IMR-90 (cell line): ENCODE measurements around the gene TNFRSF14. TPM values are rescaled to one million over a fixed set of nuclear protein-coding genes. Genes with fewer than 3 reads are reported as not detected.

Source experiments
- ATAC-seq: fragments of 200-7000 bp; cut with Tn5 transposase; 2 replicates; pipeline ENCODE4 v1.9.1; 2020; ENCODE audit warnings: low read depth, mild to moderate bottlenecking, moderate library complexity
- BruUV-seq: library from RNA; stranded (reverse); fragments of 400-500 nt; replicated peaks from 2 replicates; lab custom pipeline; 2021; lab: Mats Ljungman, UMichigan
- CTCF ChIA-PET: fragments of 300-600 bp; formaldehyde crosslinking; extraction: SDS; loops from one replicate; lab custom pipeline; 2021; ENCODE audit warnings: antibody characterized with exemption; lab: Yijun Ruan, JAX
- POLR2A ChIA-PET: fragments of 300-600 bp; sonication (Branson Sonifier 250); formaldehyde crosslinking; loops from one replicate; lab custom pipeline; 2022; ENCODE audit warnings: antibody characterized with exemption; ENCODE audit not compliant: unreplicated experiment; lab: Charles Lee
- DNase-seq: peaks from one replicate; pipeline ENCODE4 v3.0.0; 2013
- H2AFZ ChIP-seq: replicated peaks from 2 replicates; pipeline ENCODE3; 2013; ENCODE audit warnings: low read length, mild to moderate bottlenecking; ENCODE audit not compliant: poor library complexity
- H2AK5ac ChIP-seq: 2 replicates; pipeline ENCODE4 v1.6.1; 2013; ENCODE audit warnings: low read depth, low read length, inconsistent platforms
- H2AK9ac ChIP-seq: replicated peaks from 2 replicates; pipeline ENCODE3; 2013; ENCODE audit warnings: mild to moderate bottlenecking, low read depth, low read length, moderate library complexity; ENCODE audit not compliant: poor library complexity
- H2BK120ac ChIP-seq: 2 replicates; pipeline ENCODE4 v1.6.1; 2013; ENCODE audit warnings: low read depth, low read length, inconsistent platforms
- H2BK15ac ChIP-seq: 3 replicates; pipeline ENCODE4 v1.6.1; 2013; ENCODE audit warnings: low read depth, low read length, inconsistent platforms
- H2BK20ac ChIP-seq: 2 replicates; pipeline ENCODE4 v1.6.1; 2013; ENCODE audit warnings: low read depth, mild to moderate bottlenecking, inconsistent platforms, low read length, moderate library complexity
- H2BK5ac ChIP-seq: 2 replicates; pipeline ENCODE4 v1.6.1; 2013; ENCODE audit warnings: mild to moderate bottlenecking, low read depth, low read length, inconsistent platforms; ENCODE audit not compliant: poor library complexity, severe bottlenecking
- H3K14ac ChIP-seq: replicated peaks from 2 replicates; pipeline ENCODE4 v1.6.1; 2013; ENCODE audit warnings: low read depth, low read length, inconsistent platforms
- H3K18ac ChIP-seq: 2 replicates; pipeline ENCODE4 v1.6.1; 2013; ENCODE audit warnings: low read depth, low read length, control low read depth
- H3K23ac ChIP-seq: 2 replicates; pipeline ENCODE4 v1.6.1; 2013; ENCODE audit warnings: low read depth, low read length, inconsistent platforms
- H3K27ac ChIP-seq: 2 replicates; pipeline ENCODE4 v1.5.1; 2013; ENCODE audit warnings: mild to moderate bottlenecking, control low read depth, low read length; ENCODE audit not compliant: insufficient read depth
- H3K27me3 ChIP-seq: 2 replicates; pipeline ENCODE4 v1.6.1; 2013; ENCODE audit warnings: low read length; ENCODE audit not compliant: control insufficient read depth, insufficient read depth
- H3K36me3 ChIP-seq: 2 replicates; pipeline ENCODE4 v1.6.1; 2013; ENCODE audit warnings: low read length, mixed read lengths; ENCODE audit not compliant: control insufficient read depth, insufficient read depth
- H3K4ac ChIP-seq: 2 replicates; pipeline ENCODE4 v1.6.1; 2013; ENCODE audit warnings: low read depth, low read length, inconsistent platforms
- H3K4me1 ChIP-seq: 2 replicates; pipeline ENCODE4 v1.6.1; 2013; ENCODE audit warnings: low read length, mixed read lengths; ENCODE audit not compliant: control insufficient read depth, insufficient read depth
- H3K4me2 ChIP-seq: 2 replicates; pipeline ENCODE4 v1.6.1; 2013; ENCODE audit warnings: low read depth, mild to moderate bottlenecking, control low read depth, low read length, moderate library complexity
- H3K4me3 ChIP-seq: 2 replicates; pipeline ENCODE4 v1.5.1; 2013; ENCODE audit warnings: low read depth, mild to moderate bottlenecking, control low read depth, low read length, moderate library complexity; ENCODE audit not compliant: insufficient read depth
- H3K56ac ChIP-seq: 2 replicates; pipeline ENCODE4 v1.6.1; 2013; ENCODE audit warnings: low read length, inconsistent platforms; ENCODE audit not compliant: insufficient read depth; ENCODE audit errors: extremely low read depth
- H3K79me1 ChIP-seq, 2 experiments: 2 replicates each; pipeline ENCODE4 v1.6.1; 2013; ENCODE audit warnings: low read length in 2 of 2, inconsistent platforms in 1 of 2, low read depth in 1 of 2
- H3K9ac ChIP-seq: 2 replicates; pipeline ENCODE4 v1.6.1; 2013; ENCODE audit warnings: low read depth, low read length, control low read depth
- H3K9me1 ChIP-seq: 2 replicates; pipeline ENCODE4 v1.6.1; 2013; ENCODE audit warnings: low read length, inconsistent platforms; ENCODE audit not compliant: insufficient read depth
- H3K9me3 ChIP-seq: 2 replicates; pipeline ENCODE4 v1.6.1; 2013; ENCODE audit warnings: low read length; ENCODE audit not compliant: control insufficient read depth, insufficient read depth
- H4K20me1 ChIP-seq: 2 replicates; pipeline ENCODE4 v1.6.1; 2013; ENCODE audit warnings: low read length, inconsistent platforms; ENCODE audit not compliant: insufficient read depth
- H4K5ac ChIP-seq: 2 replicates; pipeline ENCODE4 v1.6.1; 2013; ENCODE audit warnings: mild to moderate bottlenecking, low read depth, low read length, control low read depth
- H4K8ac ChIP-seq, 2 experiments: 2 replicates each; pipeline ENCODE4 v1.6.1; 2013; ENCODE audit warnings: low read depth in 2 of 2, low read length in 2 of 2, control low read depth in 1 of 2, inconsistent platforms in 1 of 2
- H4K91ac ChIP-seq: 2 replicates; pipeline ENCODE4 v1.6.1; 2013; ENCODE audit warnings: low read depth, low read length, inconsistent platforms; ENCODE audit not compliant: insufficient read depth
- CEBPB ChIP-seq: IDR thresholded peaks from 2 replicates; pipeline ENCODE4 v1.6.1; 2012; ENCODE audit warnings: low read depth, low read length, improper control_type of control experiment
- CHD1 ChIP-seq: IDR thresholded peaks from 2 replicates; pipeline ENCODE4 v1.6.1; 2012; ENCODE audit warnings: low read depth, low read length, improper control_type of control experiment
- NFE2L2 ChIP-seq: fragments of 150-350 bp; IDR thresholded peaks from 2 replicates; pipeline ENCODE4 v1.6.1; 2016; ENCODE audit warnings: low read depth, mild to moderate bottlenecking, low read length
- WGBS, 2 experiments: methylation state at CpG; one replicate each; pipeline versions ENCODE4 v1.1.5 to v1.1.7; 2013; ENCODE audit warnings: missing lambda C conversion rate in 2 of 2; ENCODE audit not compliant: insufficient read length in 1 of 2; ENCODE audit errors: extremely low coverage in 2 of 2; 5-methylcytosine and 5-hydroxymethylcytosine counted together
- dilution Hi-C: fragments of 300-500 bp; cut with HindIII; formaldehyde crosslinking; loops from one replicate; pipeline ENCODE4 v1.14.3; 2018; ENCODE audit warnings: low sequenced_read_pairs; ENCODE audit not compliant: unreplicated experiment
- in situ Hi-C: fragments of 300-500 bp; cut with MboI; formaldehyde crosslinking; loops from 3 replicates; pipeline ENCODE4 v1.14.3; 2019; ENCODE audit warnings: low sequenced_read_pairs, inconsistent platforms, mixed read lengths
- intact Hi-C: fragments of 100-400 bp; cut with micrococcal nuclease; formaldehyde crosslinking; loops from 2 replicates; pipeline ENCODE4 v1.10.0; 2022
- polyA plus RNA-seq, 3 experiments: library from polyadenylated mRNA; depleted of rRNA; stranded (reverse); fragments of >200 nt; gene quantifications; 2 replicates each; pipeline ENCODE4 v1.2.3, GENCODE V29; 2012; ENCODE audit warnings: low replicate concordance in 1 of 3
- total RNA-seq: library from RNA; depleted of rRNA; stranded (reverse); fragments of >200 nt; gene quantifications from 2 replicates; pipeline ENCODE4 v1.2.3, GENCODE V29; 2012
- TF ChIP-seq, protein P1 (sequence below): fragments of 150-350 bp; IDR thresholded peaks from 2 replicates; pipeline ENCODE4 v1.6.1; 2017; ENCODE audit warnings: mild to moderate bottlenecking, antibody characterized with exemption, low read length, low read depth

TNFRSF14 gene
- total and polyA plus RNA-seq, 2 of the 4 experiments (the other 2 are of a cell fraction), result 1.3 to 4.2 TPM

GRCh38 chr1:2519729-2520128 is 36.4 kb upstream of the TNFRSF14 start:
- no peak overlapping the region for H2AK9ac ChIP-seq
- CTCF ChIA-PET, result no interaction called here
- in situ Hi-C loops, result no loop called here
- POLR2A ChIA-PET, result no interaction called here
- H3K4me2 ChIP-seq, result no peak overlapping the region
- H3K27ac ChIP-seq, result no peak overlapping the region
- H2BK120ac ChIP-seq, result no peak overlapping the region
- H2BK15ac ChIP-seq, result no peak overlapping the region
- H3K79me1 ChIP-seq, result peaks cover 7 to 40% of the 10 kb centered on the region in 2 experiments
- H4K8ac ChIP-seq, result no peak overlapping the region
- no peak overlapping the region for H2AFZ ChIP-seq
- TF ChIP-seq, protein P1, sequence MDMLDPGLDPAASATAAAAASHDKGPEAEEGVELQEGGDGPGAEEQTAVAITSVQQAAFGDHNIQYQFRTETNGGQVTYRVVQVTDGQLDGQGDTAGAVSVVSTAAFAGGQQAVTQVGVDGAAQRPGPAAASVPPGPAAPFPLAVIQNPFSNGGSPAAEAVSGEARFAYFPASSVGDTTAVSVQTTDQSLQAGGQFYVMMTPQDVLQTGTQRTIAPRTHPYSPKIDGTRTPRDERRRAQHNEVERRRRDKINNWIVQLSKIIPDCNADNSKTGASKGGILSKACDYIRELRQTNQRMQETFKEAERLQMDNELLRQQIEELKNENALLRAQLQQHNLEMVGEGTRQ, result no peak
- no peak for TF ChIP-seq NFE2L2
- TF ChIP-seq CEBPB, result no peak
- TF ChIP-seq CHD1, result no peak
- no peaks in the 10 kb centered on the region for H3K27me3 ChIP-seq
- H2BK5ac ChIP-seq, result no peak overlapping the region
- peaks cover 36% of the 10 kb centered on the region for H4K20me1 ChIP-seq
- H3K4me3 ChIP-seq, result no peak overlapping the region
- peaks cover 13% of the 10 kb centered on the region for H3K9me1 ChIP-seq
- peaks cover 61% of the 10 kb centered on the region for H3K36me3 ChIP-seq
- no TSS peak for BruUV-seq
- no peak overlapping the region for H2AK5ac ChIP-seq
- H4K91ac ChIP-seq, result no peak overlapping the region
- H3K23ac ChIP-seq, result no peak overlapping the region
- 95% methylated on average over 30 of the region's 30 CpGs; no CpG with 5 or more reads in 1 of the 2 experiments for WGBS, 2 experiments
- DNase-seq, result no peak
- no peak overlapping the region for H2BK20ac ChIP-seq
- H3K56ac ChIP-seq, result no peak overlapping the region
- H3K14ac ChIP-seq, result no peak overlapping the region
- H3K9ac ChIP-seq, result no peak overlapping the region
- H4K5ac ChIP-seq, result no peak overlapping the region
- no peaks in the 10 kb centered on the region for H3K9me3 ChIP-seq
- dilution Hi-C loops, result no loop called here
- intact Hi-C loops, result no loop called here
- ATAC-seq, result no peak
- no peak overlapping the region for H3K4ac ChIP-seq
- peaks cover 14% of the 10 kb centered on the region for H3K4me1 ChIP-seq
- H3K18ac ChIP-seq, result no peak overlapping the region
